ENCODE results near the gene KATNAL2.

Gene KATNAL2

GRCh38 chr18:46917108-46917802 is at the start of gene KATNAL2, which contains the start of gene PIAS2:
Gene KATNAL2, plus strand, starts transcription at chr18:46917602. Its CDS starts 29,271 bp downstream, at chr18:46946873.
Gene PIAS2, minus strand, starts transcription at chr18:46917507. Its CDS starts 162 bp downstream, at chr18:46917345.
- DNase-seq: peak; percentile 70 to 81

GRCh38 chr18:46868169-46868921 is 49.1 kb upstream of the KATNAL2 start:
- DNase-seq: no peak

GRCh38 chr18:46877329-46877987 is 39.9 kb upstream of the KATNAL2 start:
- DNase-seq: no peak

GRCh38 chr18:46883180-46883579 is 34.2 kb upstream of the KATNAL2 start:
- no peak for DNase-seq

- DNase-seq: no peak
These were observed 30.5 kb upstream of the KATNAL2 start for GRCh38 chr18:46886893-46887292.

- no peak for DNase-seq
These were observed 28.4 kb upstream of the KATNAL2 start for GRCh38 chr18:46888965-46889364.

GRCh38 chr18:46891742-46892214 is 25.6 kb upstream of the KATNAL2 start:
- no peak for DNase-seq

GRCh38 chr18:46892842-46893241 is 24.6 kb upstream of the KATNAL2 start:
- DNase-seq: no peak

GRCh38 chr18:46893360-46893759 is 24.0 kb upstream of the KATNAL2 start:
- DNase-seq: no peak

- DNase-seq: peak in 1 of 2 donors; percentile 12
These were observed 23.3 kb upstream of the KATNAL2 start for GRCh38 chr18:46894124-46894523.

- DNase-seq: no peak
These were observed 18.0 kb upstream of the KATNAL2 start for GRCh38 chr18:46899274-46899948.

- no peak for DNase-seq
These were observed 14.0 kb upstream of the KATNAL2 start for GRCh38 chr18:46903406-46903805.

GRCh38 chr18:46909497-46909896 is 7.9 kb upstream of the KATNAL2 start:
- DNase-seq: no peak

- no peak for DNase-seq
These were observed 6.5 kb upstream of the KATNAL2 start for GRCh38 chr18:46910856-46911255.

- DNase-seq: no peak
These were observed 1.4 kb upstream of the KATNAL2 start for GRCh38 chr18:46915800-46916550.

- peak in 1 of 2 donors; percentile 46 for DNase-seq
These were observed 773 bp upstream of the KATNAL2 start for GRCh38 chr18:46916551-46917107.

GRCh38 chr18:46917803-46918600 is 600 bp downstream of the KATNAL2 start:
- DNase-seq: peak; percentile 14 to 31

- DNase-seq: no peak
These were observed 2.7 kb downstream of the KATNAL2 start for GRCh38 chr18:46920067-46920466.

- no peak for DNase-seq
These were observed 3.3 kb downstream of the KATNAL2 start for GRCh38 chr18:46920653-46921052.

- DNase-seq: no peak
These were observed 22.0 kb downstream of the KATNAL2 start for GRCh38 chr18:46939337-46939963.
